HFFc6 (cell line): ENCODE data around the gene THEMIS2. TPM values are rescaled to one million over a fixed set of nuclear protein-coding genes. Genes with fewer than 3 reads are reported as not detected.

Experiments
- DNase-seq: peaks from one replicate; pipeline ENCODE4 v3.0.0-alpha.2; 2018
- H3K27ac Mint-ChIP-seq: 2 replicates; pipeline ENCODE4 v1.8.0; 2020; ENCODE audit warnings: mild to moderate bottlenecking, mixed read lengths
- H3K27me3 Mint-ChIP-seq: 2 replicates; pipeline ENCODE4 v1.8.0; 2021; ENCODE audit warnings: mild to moderate bottlenecking, moderate library complexity, mixed read lengths; ENCODE audit not compliant: insufficient read depth
- H3K36me3 Mint-ChIP-seq: 2 replicates; pipeline ENCODE4 v1.8.0; 2021; ENCODE audit warnings: low read depth, mixed read lengths
- H3K4me1 Mint-ChIP-seq: 2 replicates; pipeline ENCODE4 v1.8.0; 2020; ENCODE audit warnings: low read depth, mixed read lengths
- H3K4me3 Mint-ChIP-seq: 2 replicates; pipeline ENCODE4 v1.8.0; 2020; ENCODE audit warnings: mild to moderate bottlenecking, moderate library complexity, mixed read lengths
- H3K9me3 Mint-ChIP-seq: 2 replicates; pipeline ENCODE4 v1.8.0; 2020; ENCODE audit warnings: mild to moderate bottlenecking, mixed read lengths
- total RNA-seq, 6 experiments: library from RNA; stranded (reverse); fragmentation: NEBNext Ultra II Directional; extraction: Animal tissue kit (Norgen Biotek cat#: 25700); gene quantifications; 2 replicates in 1 of 6; 3 replicates in 5 of 6; pipeline ENCODE4 v1.2.3, GENCODE V29; 2021
- TF ChIP-seq, protein P1 (sequence below): fragments of 200-600 bp; sonication (generic); IDR thresholded peaks from 2 replicates; pipeline ENCODE4 v1.5.0; 2021; ENCODE audit warnings: antibody characterized with exemption, mild to moderate bottlenecking

Gene THEMIS2
- total RNA-seq, 6 experiments from 2014 or later = 1.3 to 5.6 (median 3.7) TPM

GRCh38 chr1:27889506-27889905, 17.2 kb downstream of the THEMIS2 start:
- Mint-ChIP-seq H3K27ac (no peak overlapping the region), H3K4me3 (no peak overlapping the region), H3K36me3 (peaks cover 14% of the 10 kb centered on the region; the same call in 1 of the 2 replicates), H3K27me3 (no peaks in the 10 kb centered on the region), H3K4me1 (no peaks in the 10 kb centered on the region), H3K9me3 (no peaks in the 10 kb centered on the region)
- TF ChIP-seq, protein P1, sequence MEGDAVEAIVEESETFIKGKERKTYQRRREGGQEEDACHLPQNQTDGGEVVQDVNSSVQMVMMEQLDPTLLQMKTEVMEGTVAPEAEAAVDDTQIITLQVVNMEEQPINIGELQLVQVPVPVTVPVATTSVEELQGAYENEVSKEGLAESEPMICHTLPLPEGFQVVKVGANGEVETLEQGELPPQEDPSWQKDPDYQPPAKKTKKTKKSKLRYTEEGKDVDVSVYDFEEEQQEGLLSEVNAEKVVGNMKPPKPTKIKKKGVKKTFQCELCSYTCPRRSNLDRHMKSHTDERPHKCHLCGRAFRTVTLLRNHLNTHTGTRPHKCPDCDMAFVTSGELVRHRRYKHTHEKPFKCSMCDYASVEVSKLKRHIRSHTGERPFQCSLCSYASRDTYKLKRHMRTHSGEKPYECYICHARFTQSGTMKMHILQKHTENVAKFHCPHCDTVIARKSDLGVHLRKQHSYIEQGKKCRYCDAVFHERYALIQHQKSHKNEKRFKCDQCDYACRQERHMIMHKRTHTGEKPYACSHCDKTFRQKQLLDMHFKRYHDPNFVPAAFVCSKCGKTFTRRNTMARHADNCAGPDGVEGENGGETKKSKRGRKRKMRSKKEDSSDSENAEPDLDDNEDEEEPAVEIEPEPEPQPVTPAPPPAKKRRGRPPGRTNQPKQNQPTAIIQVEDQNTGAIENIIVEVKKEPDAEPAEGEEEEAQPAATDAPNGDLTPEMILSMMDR = no peak
- no peak for DNase-seq

GRCh38 chr1:27891196-27891889, 19.0 kb downstream of the THEMIS2 start:
- TF ChIP-seq, protein P1 = 0 out of 2 replicates have a peak, but pooled peaks have one; percentile 11
- Mint-ChIP-seq H3K9me3 (no peaks in the 10 kb centered on the region), H3K36me3 (peaks cover 25% of the 10 kb centered on the region), H3K27me3 (no peaks in the 10 kb centered on the region), H3K4me1 (no peaks in the 10 kb centered on the region), H3K27ac (no peak overlapping the region), H3K4me3 (no peak overlapping the region)
- DNase-seq = no peak

DNA sequence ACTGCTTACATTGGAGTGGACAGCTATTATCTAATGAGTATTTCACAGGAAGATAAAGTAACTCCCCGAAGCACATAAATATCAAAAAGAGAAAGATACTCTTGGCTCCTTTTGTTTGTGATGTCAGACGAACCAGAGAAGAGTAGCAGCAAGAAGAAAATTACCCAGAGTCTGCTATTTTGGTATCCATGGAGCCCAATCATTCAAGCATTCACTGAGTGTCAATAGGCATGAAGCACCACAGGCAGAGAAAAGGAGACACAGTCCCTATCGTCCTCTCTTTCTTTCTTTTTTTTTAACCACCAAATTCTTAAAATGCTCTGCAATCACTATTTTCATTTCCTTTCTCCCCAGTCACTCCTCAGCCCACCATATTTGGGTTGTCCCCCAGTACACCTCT, 22.2 kb downstream of the THEMIS2 start:
- H3K27ac Mint-ChIP-seq = no peak overlapping the region
- TF ChIP-seq, protein P1 = no peak
- no peak for DNase-seq
- H3K27me3 Mint-ChIP-seq = no peaks in the 10 kb centered on the region
- H3K36me3 Mint-ChIP-seq = peaks cover 25% of the 10 kb centered on the region
- H3K4me1 Mint-ChIP-seq = no peaks in the 10 kb centered on the region
- no peaks in the 10 kb centered on the region for H3K9me3 Mint-ChIP-seq
- H3K4me3 Mint-ChIP-seq = no peak overlapping the region

GRCh38 chr1:27906759-27907158, 34.4 kb downstream of the THEMIS2 start:
- peaks cover 6% of the 10 kb centered on the region; the same call in 1 of the 2 replicates for H3K36me3 Mint-ChIP-seq
- H3K4me3 Mint-ChIP-seq = no peak overlapping the region
- no peaks in the 10 kb centered on the region for H3K27me3 Mint-ChIP-seq
- TF ChIP-seq, protein P1 = no peak
- no peak overlapping the region for H3K27ac Mint-ChIP-seq
- no peaks in the 10 kb centered on the region for H3K4me1 Mint-ChIP-seq
- no peaks in the 10 kb centered on the region for H3K9me3 Mint-ChIP-seq
- DNase-seq = no peak

- H3K4me3 Mint-ChIP-seq = no peak overlapping the region
- TF ChIP-seq, protein P1 = no peak
- no peak overlapping the region; the same call in 1 of the 2 replicates for H3K27ac Mint-ChIP-seq
- peaks cover 11% of the 10 kb centered on the region for H3K9me3 Mint-ChIP-seq
- DNase-seq = no peak
- H3K27me3 Mint-ChIP-seq = peaks cover 7% of the 10 kb centered on the region; the same call in 1 of the 2 replicates
- peaks cover 9% of the 10 kb centered on the region; the same call in 1 of the 2 replicates for H3K4me1 Mint-ChIP-seq
- H3K36me3 Mint-ChIP-seq = peaks cover 5% of the 10 kb centered on the region; the same call in 1 of the 2 replicates
Observed at GRCh38 chr1:27912429-27912828, 40.1 kb downstream of the THEMIS2 start.
